ENCODE results near the gene MAPKAP1. TPM values are rescaled to one million over a fixed set of nuclear protein-coding genes. Genes with fewer than 3 reads are reported as not detected.

MAPKAP1 gene
- polyA plus RNA-seq, 3 donors = 39.9 to 57.5 (median 44.1) TPM

GRCh38 chr9:125487842-125488241, 219.2 kb downstream of the MAPKAP1 start:
- WGBS (ENCODE audit: insufficient coverage) = 100% methylated on average over 1 of the region's 2 CpGs
- Mint-ChIP-seq H3K27me3 (ENCODE audit: low read depth in 3 of 3) (peaks cover 0 to 3% (median 0%) of the 10 kb centered on the region in 3 donors), H3K4me1 (no peaks in the 10 kb centered on the region), H3K27ac (no peak overlapping the region), H3K9me3 (no peaks in the 10 kb centered on the region), H3K4me3 (no peak overlapping the region), H3K36me3 (peaks cover 20 to 35% of the 10 kb centered on the region in 2 donors)
- no peak overlapping the region for H3K4me2 ChIP-seq (replicated peaks; ENCODE audit: extremely low read depth, low read length, poor library complexity, severe bottlenecking)
- H3K27me3 ChIP-seq (ENCODE audit: control insufficient read depth in 2 of 2, insufficient read depth in 2 of 2, low read length in 2 of 2) = no peaks in the 10 kb centered on the region
- no peak for TF ChIP-seq CTCF (IDR thresholded peaks at IDR 0.05)
- H3K79me2 ChIP-seq (ENCODE audit: insufficient read depth, low read length) = no peaks in the 10 kb centered on the region
- intact Hi-C loops (cut with micrococcal nuclease) = no loop called here
- DNase-seq = no peak
- H4K20me1 ChIP-seq (ENCODE audit: insufficient read depth, low read length) = no peaks in the 10 kb centered on the region
- H3K4me3 ChIP-seq (replicated peaks in 1 of 3; ENCODE audit: low read depth in 2 of 3, low read length in 3 of 3) = no peak overlapping the region
- H3K9me3 ChIP-seq (replicated peaks in 1 of 2; ENCODE audit: control insufficient read depth in 1 of 2, insufficient read depth in 1 of 2, low read length in 2 of 2) = no peaks in the 10 kb centered on the region
- no peak overlapping the region for H3K27ac ChIP-seq (ENCODE audit: low read depth in 1 of 2, low read length in 2 of 2)
- H3K4me1 ChIP-seq (ENCODE audit: control insufficient read depth in 1 of 2, insufficient read depth in 2 of 2, low read length in 2 of 2) = no peaks in the 10 kb centered on the region
- no peak overlapping the region for H2AFZ ChIP-seq (ENCODE audit: insufficient read depth, low read depth, low read length, poor library complexity, severe bottlenecking)
- H3K9ac ChIP-seq (ENCODE audit: insufficient read depth, low read length, poor library complexity, severe bottlenecking) = no peak overlapping the region
- H3K36me3 ChIP-seq (replicated peaks in 1 of 2; ENCODE audit: control insufficient read depth in 1 of 2, insufficient read depth in 2 of 2, low read length in 2 of 2) = peaks cover 8 to 40% of the 10 kb centered on the region in 2 donors

- Mint-ChIP-seq H3K4me1 (no peaks in the 10 kb centered on the region), H3K27ac (no peak overlapping the region), H3K4me3 (no peak overlapping the region), H3K27me3 (ENCODE audit: low read depth in 3 of 3) (peaks cover 0 to 3% (median 0%) of the 10 kb centered on the region in 3 donors), H3K9me3 (no peaks in the 10 kb centered on the region), H3K36me3 (peaks cover 32 to 39% of the 10 kb centered on the region in 2 donors)
- Histone ChIP-seq H3K9me3 (replicated peaks in 1 of 2; ENCODE audit: control insufficient read depth in 1 of 2, insufficient read depth in 1 of 2, low read length in 2 of 2) (no peaks in the 10 kb centered on the region), H3K27me3 (ENCODE audit: control insufficient read depth in 2 of 2, insufficient read depth in 2 of 2, low read length in 2 of 2) (no peaks in the 10 kb centered on the region), H3K4me2 (replicated peaks; ENCODE audit: extremely low read depth, low read length, poor library complexity, severe bottlenecking) (no peak overlapping the region), H3K36me3 (replicated peaks in 1 of 2; ENCODE audit: control insufficient read depth in 1 of 2, insufficient read depth in 2 of 2, low read length in 2 of 2) (peaks cover 8 to 53% of the 10 kb centered on the region in 2 donors), H3K79me2 (ENCODE audit: insufficient read depth, low read length) (no peaks in the 10 kb centered on the region), H4K20me1 (ENCODE audit: insufficient read depth, low read length) (no peaks in the 10 kb centered on the region), H3K4me1 (ENCODE audit: control insufficient read depth in 1 of 2, insufficient read depth in 2 of 2, low read length in 2 of 2) (no peaks in the 10 kb centered on the region), H3K9ac (ENCODE audit: insufficient read depth, low read length, poor library complexity, severe bottlenecking) (no peak overlapping the region), H3K27ac (ENCODE audit: low read depth in 1 of 2, low read length in 2 of 2) (no peak overlapping the region), H2AFZ (ENCODE audit: insufficient read depth, low read depth, low read length, poor library complexity, severe bottlenecking) (no peak overlapping the region), H3K4me3 (replicated peaks in 1 of 3; ENCODE audit: low read depth in 2 of 3, low read length in 3 of 3) (no peak overlapping the region)
- intact Hi-C loops (cut with micrococcal nuclease) = no loop called here
- TF ChIP-seq CTCF (IDR thresholded peaks at IDR 0.05) = no peak
- no peak for DNase-seq
- 98% methylated on average over 4 of the region's 5 CpGs for WGBS (ENCODE audit: insufficient coverage)
These were observed 220.4 kb downstream of the MAPKAP1 start for GRCh38 chr9:125486576-125486975.
